H1 (cell line): ENCODE results near the gene SBDS. TPM values are rescaled to one million over a fixed set of nuclear protein-coding genes. Genes with fewer than 3 reads are reported as not detected.
A peak's percentile ranks its signal among the peaks of the same experiment; 100 is the strongest.
"Not testable (repeated sequence)": the region's sequence is repeated elsewhere in the genome, so short reads cannot be mapped to it uniquely, and the experiment has no call there.

Source experiments
- CTCF ChIA-PET: fragments of 300-600 bp; sonication (Branson Sonifier 250); formaldehyde crosslinking; loops from one replicate; lab custom pipeline; 2021; ENCODE audit not compliant: partially characterized antibody; lab: Charles Lee
- POLR2A ChIA-PET: fragments of 300-600 bp; sonication (Branson Sonifier 250); formaldehyde crosslinking; loops from one replicate; lab custom pipeline; 2021; ENCODE audit warnings: inconsistent platforms; ENCODE audit not compliant: partially characterized antibody; lab: Charles Lee
- DNase-seq, 2 experiments: peaks; one replicate each; pipeline versions ENCODE4 v3.0.0 to v3.0.0-alpha.2; 2010 to 2022; ENCODE audit warnings: low spot score in 2 of 2, low read depth in 1 of 2, mixed read lengths in 1 of 2
- FAIRE-seq: peaks from 2 replicates; lab custom pipeline; 2011; peaks lifted over from hg19 to GRCh38; lab: Jason Lieb, UNC
- H2AFZ ChIP-seq: 2 replicates; pipeline ENCODE4 v1.8.1; 2012; ENCODE audit warnings: low read length, inconsistent platforms
- H2AK5ac ChIP-seq: 2 replicates; pipeline ENCODE4 v1.6.1; 2013; ENCODE audit warnings: low read depth, low read length
- H2BK120ac ChIP-seq: replicated peaks from 2 replicates; pipeline ENCODE3; 2013; ENCODE audit warnings: low read depth, low read length, inconsistent platforms
- H2BK12ac ChIP-seq: 2 replicates; pipeline ENCODE4 v1.6.1; 2013; ENCODE audit warnings: low read depth, low read length
- H2BK15ac ChIP-seq: 2 replicates; pipeline ENCODE4 v1.6.1; 2013; ENCODE audit warnings: low read length
- H2BK20ac ChIP-seq: 2 replicates; pipeline ENCODE4 v1.6.1; 2013; ENCODE audit warnings: low read length
- H2BK5ac ChIP-seq: 2 replicates; pipeline ENCODE4 v1.6.1; 2013; ENCODE audit warnings: low read depth, low read length
- H3K14ac ChIP-seq: 2 replicates; pipeline ENCODE4 v1.6.1; 2013; ENCODE audit warnings: inconsistent platforms; ENCODE audit not compliant: insufficient read length
- H3K18ac ChIP-seq: 2 replicates; pipeline ENCODE4 v1.6.1; 2013; ENCODE audit warnings: low read length; ENCODE audit errors: extremely low read depth
- H3K23ac ChIP-seq: 2 replicates; pipeline ENCODE4 v1.6.1; 2013; ENCODE audit warnings: inconsistent platforms; ENCODE audit not compliant: insufficient read length
- H3K23me2 ChIP-seq: 2 replicates; pipeline ENCODE4 v1.6.1; 2013; ENCODE audit warnings: low read depth, low read length
- H3K27ac ChIP-seq: 2 replicates; pipeline ENCODE4 v1.6.1; 2011; ENCODE audit warnings: low read depth, low read length, inconsistent platforms
- H3K27me3 ChIP-seq, 4 experiments: replicated peaks in 1 of 4; 1 replicate in 1 of 4; 2 replicates in 3 of 4; pipeline versions ENCODE4 v1.6.1 to v1.8.1; 2011 to 2013; ENCODE audit warnings: low read length in 3 of 4, mild to moderate bottlenecking in 3 of 4, inconsistent platforms in 2 of 4, mixed read lengths in 2 of 4, moderate library complexity in 1 of 4; ENCODE audit not compliant: control insufficient read depth in 3 of 4, insufficient read depth in 3 of 4; ENCODE audit errors: extremely low read depth in 1 of 4
- H3K36me3 ChIP-seq, 4 experiments: 2 replicates each; pipeline versions ENCODE4 v1.6.1 to v1.8.1; 2011 to 2013; ENCODE audit warnings: mild to moderate bottlenecking in 4 of 4, low read length in 3 of 4, moderate library complexity in 2 of 4, control low read depth in 1 of 4, inconsistent platforms in 1 of 4; ENCODE audit not compliant: insufficient read depth in 4 of 4, control insufficient read depth in 2 of 4
- H3K4ac ChIP-seq: replicated peaks from 2 replicates; pipeline ENCODE3; 2013; ENCODE audit warnings: low read length, low read depth, mixed read lengths, inconsistent platforms; ENCODE audit not compliant: insufficient read length
- H3K4me1 ChIP-seq, 4 experiments: replicated peaks in 1 of 4; 1 replicate in 1 of 4; 2 replicates in 3 of 4; pipeline versions ENCODE4 v1.6.1 to v1.8.1; 2011 to 2013; ENCODE audit warnings: low read length in 3 of 4, inconsistent platforms in 2 of 4, mixed read lengths in 1 of 4; ENCODE audit not compliant: insufficient read depth in 4 of 4, control insufficient read depth in 3 of 4
- H3K4me2 ChIP-seq, 2 experiments: 2 replicates each; pipeline versions ENCODE4 v1.6.1 to v1.8.1; 2011 to 2013; ENCODE audit warnings: low read depth in 2 of 2, low read length in 2 of 2, control low read depth in 1 of 2, inconsistent platforms in 1 of 2, mild to moderate bottlenecking in 1 of 2; ENCODE audit not compliant: insufficient read depth in 1 of 2
- H3K4me3 ChIP-seq, 4 experiments: fragments of 200-600, 300-600 bp in 1 of 4; sonication (generic), shearing (Covaris generic), sonication (Bioruptor Twin) in 1 of 4; 2 replicates each; pipeline versions ENCODE4 v1.5.1 to v1.8.1; 2011 to 2016; ENCODE audit warnings: low read length in 4 of 4, low read depth in 3 of 4, control low read depth in 2 of 4, inconsistent platforms in 2 of 4, mild to moderate bottlenecking in 2 of 4, mixed read lengths in 1 of 4, moderate library complexity in 1 of 4; ENCODE audit not compliant: insufficient read depth in 2 of 4; ENCODE audit errors: extremely low read depth in 1 of 4
- H3K56ac ChIP-seq: replicated peaks from 2 replicates; pipeline ENCODE3; 2013; ENCODE audit warnings: low read depth, mild to moderate bottlenecking, mixed read lengths, low read length, inconsistent platforms; ENCODE audit not compliant: insufficient read length
- H3K79me1 ChIP-seq: 2 replicates; pipeline ENCODE4 v1.6.1; 2013; ENCODE audit warnings: low read depth, low read length, control low read depth
- H3K79me2 ChIP-seq, 2 experiments: 2 replicates each; pipeline versions ENCODE4 v1.6.1 to v1.8.1; 2012 to 2013; ENCODE audit warnings: low read length in 2 of 2, mild to moderate bottlenecking in 2 of 2, inconsistent platforms in 1 of 2; ENCODE audit not compliant: insufficient read depth in 2 of 2, control insufficient read depth in 1 of 2
- H3K9ac ChIP-seq, 4 experiments: replicated peaks in 1 of 4; 1 replicate in 1 of 4; 2 replicates in 3 of 4; pipeline versions ENCODE4 v1.6.1 to v1.8.1; 2011 to 2013; ENCODE audit warnings: low read depth in 3 of 4, low read length in 3 of 4, control low read depth in 2 of 4, mild to moderate bottlenecking in 2 of 4, moderate library complexity in 2 of 4, inconsistent platforms in 1 of 4; ENCODE audit errors: extremely low read depth in 1 of 4
- H3K9me3 ChIP-seq, 2 experiments: 2 replicates each; pipeline versions ENCODE4 v1.6.1 to v1.8.1; 2012 to 2013; ENCODE audit warnings: mild to moderate bottlenecking in 2 of 2, moderate library complexity in 2 of 2, control low read depth in 1 of 2, inconsistent platforms in 1 of 2, low read depth in 1 of 2, low read length in 1 of 2, mixed read lengths in 1 of 2; ENCODE audit not compliant: insufficient read depth in 2 of 2
- H4K20me1 ChIP-seq, 2 experiments: replicated peaks in 1 of 2; 2 replicates each; pipeline versions ENCODE3 to v1.8.1; 2011 to 2013; ENCODE audit warnings: inconsistent platforms in 2 of 2, low read length in 2 of 2, mild to moderate bottlenecking in 1 of 2; ENCODE audit not compliant: insufficient read depth in 2 of 2, control insufficient read depth in 1 of 2
- H4K5ac ChIP-seq: 2 replicates; pipeline ENCODE4 v1.6.1; 2013; ENCODE audit warnings: low read length, low read depth, mixed read lengths, inconsistent platforms; ENCODE audit not compliant: insufficient read length
- H4K8ac ChIP-seq: 2 replicates; pipeline ENCODE4 v1.8.0; 2013; ENCODE audit warnings: mild to moderate bottlenecking, moderate library complexity, low read length, inconsistent platforms; ENCODE audit not compliant: insufficient read depth; ENCODE audit errors: extremely low read depth
- H4K91ac ChIP-seq: replicated peaks from 2 replicates; pipeline ENCODE3; 2013; ENCODE audit warnings: low read length, mixed read lengths, inconsistent platforms; ENCODE audit not compliant: insufficient read length
- ASH2L ChIP-seq: fragments of 200-600, 300-600 bp; sonication (generic); IDR thresholded peaks from one replicate; pipeline ENCODE4 v1.7.1; 2017; ENCODE audit warnings: low read length
- CREB1 ChIP-seq: IDR thresholded peaks from 2 replicates; pipeline ENCODE4 v1.6.1; 2012; ENCODE audit warnings: inconsistent platforms
- GABPA ChIP-seq: IDR thresholded peaks from 2 replicates; pipeline ENCODE4 v1.6.1; 2011; ENCODE audit warnings: mild to moderate bottlenecking, low read length, moderate library complexity, borderline replicate concordance; ENCODE audit not compliant: insufficient read depth
- NRF1 ChIP-seq: IDR thresholded peaks from 2 replicates; pipeline ENCODE4 v1.6.1; 2011; ENCODE audit warnings: mild to moderate bottlenecking, low read depth, low read length, improper control_type of control experiment
- POLR2AphosphoS5 ChIP-seq: IDR thresholded peaks from 2 replicates; pipeline ENCODE4 v1.6.1; 2011; ENCODE audit warnings: low read depth, low read length
- RBBP5 ChIP-seq: IDR thresholded peaks from 2 replicates; pipeline ENCODE4 v1.7.1; 2012; ENCODE audit warnings: low read depth, mild to moderate bottlenecking, inconsistent platforms, low read length, moderate library complexity, borderline replicate concordance
- SP1 ChIP-seq: IDR thresholded peaks from 2 replicates; pipeline ENCODE4 v1.6.1; 2011; ENCODE audit warnings: low read depth, low read length
- SRF ChIP-seq: IDR thresholded peaks from 2 replicates; pipeline ENCODE4 v1.6.1; 2011; ENCODE audit warnings: mild to moderate bottlenecking, low read depth, low read length, moderate library complexity
- TBP ChIP-seq: IDR thresholded peaks from 2 replicates; pipeline ENCODE4 v1.6.1; 2011; ENCODE audit warnings: low read depth, low read length, improper control_type of control experiment
- YY1 ChIP-seq: IDR thresholded peaks from 2 replicates; pipeline ENCODE4 v1.6.1; 2011; ENCODE audit warnings: low read depth, mild to moderate bottlenecking, low read length
- WGBS, 2 experiments: shearing (Covaris generic) in 1 of 2; methylation state at CpG; one replicate each; pipeline versions ENCODE4 v1.1.6 to v1.1.7; 2013 to 2015; ENCODE audit warnings: low lambda C conversion rate in 2 of 2, mixed read lengths in 2 of 2, inconsistent platforms in 1 of 2, low coverage in 1 of 2, missing lambda C conversion rate in 1 of 2; ENCODE audit not compliant: insufficient replicate concordance in 2 of 2, insufficient coverage in 1 of 2, insufficient read length in 1 of 2; ENCODE audit errors: extremely low coverage in 1 of 2, missing lambda C conversion rate in 1 of 2; 5-methylcytosine and 5-hydroxymethylcytosine counted together
- long read RNA-seq, 2 experiments: library from RNA in 1 of 2; library from capped mRNA in 1 of 2; stranded (forward); transcript quantifications; one replicate each; pipeline ENCODE4 v2.0.0, GENCODE V29; 2021; ENCODE audit warnings: inconsistent platforms in 1 of 2
- polyA minus RNA-seq, 3 experiments: library from RNA; depleted of rRNA, polyadenylated mRNA; stranded (reverse); fragments of >200 nt; gene quantifications; 1 replicate in 2 of 3; 2 replicates in 1 of 3; pipeline ENCODE4 v1.2.3, GENCODE V29; 2011
- polyA plus RNA-seq, 7 experiments: library from polyadenylated mRNA; depleted of rRNA in 3 of 7; stranded (reverse) in 5 of 7; unstranded in 2 of 7; fragments of >200 nt in 5 of 7; fragments of 200-250 nt in 2 of 7; gene quantifications; 1 replicate in 5 of 7; 2 replicates in 1 of 7; 4 replicates in 1 of 7; pipeline versions ENCODE4 v1.2.1 to v1.2.3, GENCODE V29; 2011 to 2013; ENCODE audit warnings: missing spikeins in 2 of 7, mixed read lengths in 2 of 7
- total RNA-seq: library from RNA; stranded (reverse); fragmentation: NEBNext Ultra II Directional; extraction: Animal tissue kit (Norgen Biotek cat#: 25700); gene quantifications from 2 replicates; pipeline ENCODE4 v1.2.1, GENCODE V29; 2021

Gene SBDS
- total RNA-seq (27.5 and 27.9 TPM in 2 replicates), polyA plus RNA-seq (2011; rRNA removed) (5.3 and 8.2 TPM in 2 replicates), polyA minus RNA-seq (2011; rRNA and poly(A)+ RNA removed) (3.0 and 4.3 TPM in 2 replicates)
- polyA plus RNA-seq (2011; cell fraction: cytosol; rRNA removed) = 16.6 TPM
- 5.1 TPM for polyA plus RNA-seq (2011; cell fraction: nucleus; rRNA removed)
- 14.5 to 19.9 TPM (median 15.9 TPM) in 4 replicates for polyA plus RNA-seq (2012, experiment 1 of 2)
- polyA plus RNA-seq (2012, experiment 2 of 2) = 2.7 TPM
- 22.8 TPM for polyA plus RNA-seq (2013, experiment 1 of 2)
- polyA plus RNA-seq (2013, experiment 2 of 2) = 22.4 TPM
- 18.9 TPM for polyA minus RNA-seq (2011; cell fraction: cytosol; rRNA and poly(A)+ RNA removed)
- 8.5 TPM for polyA minus RNA-seq (2011; cell fraction: nucleus; rRNA and poly(A)+ RNA removed)
- long read RNA-seq, experiment 1, transcript SBDS-201 (5 exons, 1,631 nt) = major isoform, 24 of 39 reads
- long read RNA-seq, experiment 1, partial matches to known transcripts = 8 of 39 reads
- long read RNA-seq, experiment 1, other reads (novel, unspliced or antisense) = 7 of 39 reads
- long read RNA-seq, experiment 2, transcript SBDS-201 (5 exons, 1,631 nt) = major isoform, 44 of 57 reads
- long read RNA-seq, experiment 2, partial matches to known transcripts = 12 of 57 reads
- long read RNA-seq, experiment 2, other reads (novel, unspliced or antisense) = 1 of 57 reads

DNA sequence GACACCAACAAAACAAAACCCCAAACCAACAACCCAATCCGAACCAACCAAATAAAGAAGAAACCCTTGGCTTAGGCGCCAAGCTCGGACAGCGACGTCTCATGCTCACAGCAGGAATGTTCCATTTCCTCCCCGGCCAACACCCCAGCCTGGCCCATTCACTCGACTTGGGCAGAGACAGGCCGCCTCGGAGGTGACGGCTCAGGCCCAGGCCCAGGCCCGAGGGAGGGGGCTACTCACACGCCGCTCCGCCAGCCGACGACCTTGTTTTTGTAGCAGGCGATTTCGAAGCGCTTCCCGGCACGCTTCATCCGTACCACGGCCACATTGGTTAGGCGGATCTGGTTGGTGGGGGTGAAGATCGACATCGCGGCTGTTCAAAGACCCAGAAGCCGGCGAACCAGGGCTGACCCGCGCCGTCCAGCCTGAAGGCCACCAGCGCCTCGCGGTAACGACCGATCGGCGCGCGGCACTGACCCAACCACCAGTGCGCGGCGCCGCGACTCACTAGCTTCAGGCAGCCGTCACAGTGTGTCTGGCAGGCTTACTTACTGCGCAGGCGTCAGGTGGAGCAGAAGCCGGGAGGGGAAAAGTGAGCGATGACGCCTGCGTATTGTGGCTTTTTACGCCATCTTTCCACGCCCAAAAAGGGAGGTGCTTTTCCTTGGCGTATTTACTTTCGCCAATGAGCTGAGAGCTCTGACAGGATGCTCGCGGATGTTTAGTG, at the start of gene SBDS:
TSS of gene SBDS (minus strand) at position 537 of the 727 bp plus-strand sequence. CDS start at position 368, 169 bp downstream.
- ChIA-PET CTCF (interaction anchor here (0.7 to 1.1 kb wide), 2 partner anchors 18 to 77 kb away, joined by 3 read pairs; no protein-coding TSS in a partner anchor), POLR2A (interaction anchor here (0.9 to 2.6 kb wide), 4 partner anchors 8 to 307 kb away, joined by 3 to 9 read pairs (median 4); no protein-coding TSS in a partner anchor)
- not testable (repeated sequence) for H3K27me3 ChIP-seq, H4K20me1 ChIP-seq, H2BK15ac ChIP-seq, H4K91ac ChIP-seq, H2AK5ac ChIP-seq, H2BK12ac ChIP-seq, H3K79me2 ChIP-seq, H4K5ac ChIP-seq, H3K23ac ChIP-seq, H3K56ac ChIP-seq, H3K4ac ChIP-seq, H3K79me1 ChIP-seq, H2BK5ac ChIP-seq, H3K9me3 ChIP-seq, H4K8ac ChIP-seq, H2AFZ ChIP-seq, H2BK120ac ChIP-seq, H3K4me1 ChIP-seq, H2BK20ac ChIP-seq, H3K14ac ChIP-seq, H3K18ac ChIP-seq, H3K23me2 ChIP-seq
- Histone ChIP-seq H3K4me3 (peak within 1 kb of the TSS; percentile 64 to 84 (median 68)), H3K9ac (peak within 1 kb of the TSS in 3 of 4 experiments; percentile 85 to 92 (median 88); a peak in 6 of 7 replicates), H3K36me3 (peaks cover 0 to 16% (median 4%) of the 10 kb centered on the region in 4 experiments; a peak in 3 of 8 replicates), H3K4me2 (peak within 1 kb of the TSS; percentile 57 to 60), H3K27ac (peak within 1 kb of the TSS; percentile 62)
- DNase-seq (peak; percentile 85 to 91), FAIRE-seq (peak; percentile 92)
- WGBS, 2 experiments = 2% methylated on average over 53 of the region's 59 CpGs; no CpG with 5 or more reads in 1 of the 2 experiments
- TF ChIP-seq NRF1 (peak; percentile 76), SRF (peak; percentile 57; the same call in 1 of the 2 replicates), CREB1 (peak; percentile 88), SP1 (peak; percentile 69; the same call in 1 of the 2 replicates), ASH2L (peak; percentile 70), YY1 (peak; percentile 67; the same call in 1 of the 2 replicates), TBP (peak; percentile 75), GABPA (peak; percentile 75; the same call in 1 of the 2 replicates), RBBP5 (peak; percentile 27; the same call in 1 of the 2 replicates), POLR2AphosphoS5 (peak; percentile 63)
